Activated CD4-positive, alpha-beta memory T cell treated with anti-CD3 and anti-CD28 coated beads for 36 hours (primary cell): ENCODE measurements around the gene KCP. TPM values are rescaled to one million over a fixed set of nuclear protein-coding genes. Genes with fewer than 3 reads are reported as not detected.

Experiments
- CTCF ChIA-PET: fragments of 350-600 bp; sonication (Branson Sonifier 250); formaldehyde crosslinking; loops from one replicate; lab custom pipeline; 2021; ENCODE audit warnings: antibody characterized with exemption, inconsistent platforms; lab: Charles Lee
- POLR2A ChIA-PET: fragments of 350-600 bp; sonication (Branson Sonifier 250); formaldehyde crosslinking; loops from one replicate; lab custom pipeline; 2021; ENCODE audit warnings: antibody characterized with exemption; lab: Charles Lee
- DNase-seq: peaks from one replicate; pipeline ENCODE4 v3.0.0-alpha.2; 2020
- H3K27ac Mint-ChIP-seq: one replicate; pipeline ENCODE4 v1.8.0; 2021; ENCODE audit warnings: mixed read lengths
- H3K27me3 Mint-ChIP-seq: one replicate; pipeline ENCODE4 v1.8.0; 2021; ENCODE audit warnings: mixed read lengths
- H3K36me3 Mint-ChIP-seq: one replicate; pipeline ENCODE4 v1.8.0; 2021; ENCODE audit warnings: mixed read lengths
- H3K4me1 Mint-ChIP-seq: one replicate; pipeline ENCODE4 v1.8.0; 2021; ENCODE audit warnings: low read depth, mixed read lengths
- H3K4me3 Mint-ChIP-seq: one replicate; pipeline ENCODE4 v1.8.0; 2021; ENCODE audit warnings: mild to moderate bottlenecking, mixed read lengths
- H3K9me3 Mint-ChIP-seq: one replicate; pipeline ENCODE4 v1.8.0; 2021; ENCODE audit warnings: mixed read lengths
- intact Hi-C: fragments of 100-400 bp; cut with micrococcal nuclease; formaldehyde crosslinking; loops from one replicate; pipeline ENCODE4 v1.15.1; 2023
- total RNA-seq, 2 experiments: library from RNA; stranded (reverse); gene quantifications; one replicate each; pipeline ENCODE4 v1.2.3, GENCODE V29; 2021

Gene KCP
- under 1 TPM; 0.05 to 0.12 TPM for total RNA-seq

DNA sequence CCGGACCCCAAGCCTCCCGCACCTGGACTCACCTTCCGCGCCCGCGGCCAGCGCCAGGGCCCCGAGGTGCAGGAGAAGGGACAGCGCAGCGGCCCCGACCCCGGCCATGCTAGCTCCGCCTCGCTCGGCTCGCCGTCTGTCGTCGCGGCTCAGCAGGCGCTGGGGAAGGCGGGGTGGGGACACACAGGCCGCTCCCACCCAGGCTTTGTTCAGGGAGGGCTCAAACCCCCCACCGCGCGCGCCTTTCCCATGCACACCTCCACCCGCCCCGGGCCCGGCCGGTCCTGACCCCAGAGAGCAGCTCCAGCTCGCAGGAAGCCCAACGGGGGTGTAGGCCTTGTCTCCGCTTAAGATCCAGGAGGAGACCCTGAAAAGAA is at the start of gene KCP:
Gene KCP (minus strand): TSS at position 141 of the 377 bp plus-strand sequence. CDS start 33 bp downstream, at position 108.
- Mint-ChIP-seq H3K36me3 (no peaks in the 10 kb centered on the region), H3K4me3 (no peak within 1 kb of the TSS), H3K27ac (no peak within 1 kb of the TSS), H3K4me1 (peaks cover 7% of the 10 kb centered on the region), H3K27me3 (peaks cover 49% of the 10 kb centered on the region), H3K9me3 (no peaks in the 10 kb centered on the region)
- ChIA-PET CTCF (interaction anchor here (5.7 kb wide), 1 partner anchor 181 kb away, joined by 28 read pairs; no protein-coding TSS in a partner anchor), POLR2A (no interaction called here)
- intact Hi-C loops: loop anchor here (10.0 kb wide), 1 partner anchor 54 kb away; no protein-coding TSS in a partner anchor
- DNase-seq: no peak

DNA sequence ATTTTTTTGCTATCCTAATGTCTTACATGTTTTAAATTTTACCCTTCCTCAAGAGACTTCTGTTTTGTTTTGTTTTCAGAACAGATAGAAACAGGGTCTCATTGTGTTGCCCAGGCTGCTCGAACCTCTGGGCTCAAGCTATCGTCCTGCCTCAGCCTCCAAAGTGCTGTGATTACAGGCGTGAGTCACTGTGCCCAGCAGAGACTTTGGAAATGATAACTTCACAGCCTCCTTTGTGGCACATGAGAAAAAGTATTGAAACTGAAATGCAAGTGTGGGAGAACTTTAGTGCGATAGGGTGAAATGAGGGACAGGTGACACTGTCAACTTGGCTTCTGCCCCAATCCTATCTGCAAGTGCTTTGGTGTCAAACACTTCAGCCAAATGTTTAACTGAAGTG is 48.8 kb upstream of the KCP start:
- peak; percentile 55 for DNase-seq
- H3K9me3 Mint-ChIP-seq: no peaks in the 10 kb centered on the region
- POLR2A ChIA-PET: interaction anchor here (1.3 kb wide), 1 partner anchor 19 kb away, joined by 3 read pairs; no protein-coding TSS in a partner anchor
- no peak overlapping the region for H3K4me3 Mint-ChIP-seq
- peak overlapping the region; percentile 19 for H3K27ac Mint-ChIP-seq
- H3K4me1 Mint-ChIP-seq: peaks cover 39% of the 10 kb centered on the region
- intact Hi-C loops: no loop called here
- CTCF ChIA-PET: interaction anchor here (0.5 to 1.4 kb wide), 3 partner anchors 12 to 133 kb away, joined by 3 to 4 read pairs (median 4); no protein-coding TSS in a partner anchor
- H3K36me3 Mint-ChIP-seq: peaks cover 39% of the 10 kb centered on the region
- H3K27me3 Mint-ChIP-seq: no peaks in the 10 kb centered on the region

DNA sequence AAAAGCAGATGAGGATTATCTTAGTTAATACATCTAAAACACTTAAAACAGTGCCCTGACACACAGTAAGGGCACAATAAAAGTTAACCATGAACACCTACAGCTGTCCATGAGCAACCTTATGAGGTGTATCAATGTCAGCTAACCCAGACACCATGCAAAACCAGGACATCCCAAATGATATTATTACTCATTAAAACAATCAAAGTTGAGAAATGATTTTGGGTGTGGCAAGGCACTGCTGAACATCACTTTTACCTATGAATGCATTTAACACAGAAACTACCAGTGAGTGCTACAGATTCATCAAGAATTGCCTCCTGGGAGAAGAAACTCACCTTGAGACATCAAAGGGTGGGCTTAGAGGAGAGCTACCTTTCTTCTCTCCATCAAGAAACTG is 45.5 kb upstream of the KCP start:
- Mint-ChIP-seq H3K4me3 (no peak overlapping the region), H3K27ac (no peak overlapping the region), H3K27me3 (no peaks in the 10 kb centered on the region), H3K9me3 (no peaks in the 10 kb centered on the region), H3K4me1 (peaks cover 22% of the 10 kb centered on the region), H3K36me3 (peaks cover 44% of the 10 kb centered on the region)
- POLR2A ChIA-PET: no interaction called here
- CTCF ChIA-PET: interaction anchor here (2.5 kb wide), 1 partner anchor 9 kb away, joined by 7 read pairs; no protein-coding TSS in a partner anchor
- intact Hi-C loops: no loop called here
- no peak for DNase-seq

DNA sequence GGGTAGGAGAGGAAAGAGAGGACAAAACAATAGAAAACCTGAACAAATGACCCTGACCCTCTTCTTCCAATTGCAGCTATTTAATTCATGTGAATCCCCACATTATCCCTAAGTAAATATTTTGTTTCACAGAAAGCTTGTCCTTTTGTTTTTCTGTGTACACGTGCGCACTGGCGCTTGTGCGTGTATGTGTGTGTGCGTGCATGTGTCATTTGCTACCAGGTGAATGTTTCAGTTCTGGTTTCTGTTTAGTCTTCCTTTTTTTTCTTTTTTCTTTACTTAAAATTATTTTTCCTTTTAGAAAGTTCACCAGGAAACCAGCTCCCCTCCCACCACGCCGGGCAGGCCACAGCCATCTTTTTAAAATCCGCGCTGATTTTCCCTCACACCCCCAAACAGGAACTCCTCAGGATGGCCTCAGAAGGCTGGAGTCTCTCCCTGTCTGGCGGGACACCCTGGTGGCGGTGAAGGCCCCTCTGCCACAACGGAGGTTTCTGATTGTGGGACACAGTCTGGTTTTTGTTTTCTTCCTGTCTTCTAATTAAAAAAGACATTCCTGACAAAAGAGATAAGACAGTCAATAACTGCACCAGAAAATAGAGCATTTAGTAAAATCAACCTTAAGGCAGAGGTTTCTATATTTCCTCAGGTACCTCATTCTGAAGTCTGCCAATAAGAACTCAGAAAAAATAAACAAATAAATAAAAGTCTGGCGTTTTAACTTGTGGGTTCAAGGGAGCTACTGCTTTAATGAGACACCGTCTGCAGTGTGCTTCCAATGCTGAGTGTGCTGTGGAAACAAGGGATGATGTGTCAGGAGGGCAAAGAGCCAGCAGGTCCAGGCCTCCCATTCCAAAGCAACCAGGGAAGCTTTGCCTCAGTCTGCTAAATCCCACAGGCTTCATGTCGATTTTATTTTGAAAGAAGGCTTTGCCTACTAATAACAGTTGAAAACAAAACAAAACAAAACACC is 44.6 kb upstream of the KCP start:
- Mint-ChIP-seq H3K27ac (peak overlapping the region; percentile 42), H3K27me3 (no peaks in the 10 kb centered on the region), H3K36me3 (peaks cover 44% of the 10 kb centered on the region), H3K4me1 (peaks cover 22% of the 10 kb centered on the region), H3K4me3 (no peak overlapping the region), H3K9me3 (no peaks in the 10 kb centered on the region)
- DNase-seq: no peak
- POLR2A ChIA-PET: no interaction called here
- CTCF ChIA-PET: interaction anchor here (0.6 to 2.5 kb wide), 3 partner anchors 8 to 106 kb away, joined by 3 to 7 read pairs (median 4); no protein-coding TSS in a partner anchor
- intact Hi-C loops: loop anchor here (1.0 kb wide), 1 partner anchor 7 kb away; no protein-coding TSS in a partner anchor

DNA sequence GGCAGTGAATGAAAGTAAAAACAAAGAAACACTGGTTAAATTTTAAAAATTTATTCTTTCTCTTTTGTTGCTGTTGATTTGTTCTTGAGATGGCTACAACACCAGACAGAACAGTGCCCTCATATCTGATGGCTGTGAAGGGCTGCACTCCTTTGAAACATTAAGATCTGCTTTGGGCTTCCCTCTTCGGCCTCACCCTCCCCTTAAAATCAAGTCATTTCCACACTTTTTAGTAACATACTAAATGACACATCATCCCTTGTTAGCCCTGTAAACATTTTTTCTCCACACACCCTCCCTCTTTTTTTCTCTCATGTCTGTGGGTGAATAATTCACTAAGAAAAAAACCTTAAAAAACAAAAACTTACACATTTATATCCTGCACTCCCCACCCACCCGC is 43.6 kb upstream of the KCP start:
- ChIA-PET POLR2A (interaction anchor here (0.6 kb wide), 1 partner anchor 1237 kb away, joined by 3 read pairs; no protein-coding TSS in a partner anchor), CTCF (interaction anchor here (0.6 to 1.1 kb wide), 3 partner anchors 8 to 138 kb away, joined by 3 to 4 read pairs (median 4); no protein-coding TSS in a partner anchor)
- Mint-ChIP-seq H3K36me3 (peaks cover 37% of the 10 kb centered on the region), H3K9me3 (no peaks in the 10 kb centered on the region), H3K4me3 (no peak overlapping the region), H3K27ac (peak overlapping the region; percentile 50), H3K27me3 (no peaks in the 10 kb centered on the region), H3K4me1 (peaks cover 14% of the 10 kb centered on the region)
- intact Hi-C loops: loop anchor here (1.0 kb wide), 1 partner anchor 8 kb away; no protein-coding TSS in a partner anchor
- DNase-seq: no peak

DNA sequence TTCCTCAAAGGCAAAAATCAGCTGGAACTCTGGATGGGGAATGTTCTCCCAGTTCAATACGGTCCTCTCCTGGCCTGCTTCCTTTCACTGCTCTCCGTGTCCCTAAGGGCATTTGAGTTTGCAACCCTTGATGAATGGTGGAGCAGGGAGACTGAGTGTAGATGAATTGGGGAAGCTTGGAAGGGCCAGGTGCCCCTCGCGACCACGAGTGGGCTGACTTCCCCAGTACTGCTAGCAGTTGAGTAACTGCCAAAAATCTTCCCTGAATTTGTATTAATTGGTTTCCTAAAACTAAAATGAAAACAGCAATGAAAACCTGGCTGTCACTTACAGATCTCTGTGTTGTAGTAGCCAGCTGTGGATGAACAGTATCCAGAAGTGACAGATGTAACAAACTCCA is 40.8 kb upstream of the KCP start:
- ChIA-PET POLR2A (interaction anchor here (0.9 to 1.5 kb wide), 2 partner anchors 11 to 18 kb away, joined by 3 to 5 read pairs; no protein-coding TSS in a partner anchor), CTCF (interaction anchor here (2.5 kb wide), 1 partner anchor 140 kb away, joined by 7 read pairs; no protein-coding TSS in a partner anchor)
- Mint-ChIP-seq H3K27ac (no peak overlapping the region), H3K36me3 (peaks cover 22% of the 10 kb centered on the region), H3K27me3 (no peaks in the 10 kb centered on the region), H3K4me1 (peaks cover 7% of the 10 kb centered on the region), H3K4me3 (no peak overlapping the region), H3K9me3 (no peaks in the 10 kb centered on the region)
- intact Hi-C loops: no loop called here
- no peak for DNase-seq

DNA sequence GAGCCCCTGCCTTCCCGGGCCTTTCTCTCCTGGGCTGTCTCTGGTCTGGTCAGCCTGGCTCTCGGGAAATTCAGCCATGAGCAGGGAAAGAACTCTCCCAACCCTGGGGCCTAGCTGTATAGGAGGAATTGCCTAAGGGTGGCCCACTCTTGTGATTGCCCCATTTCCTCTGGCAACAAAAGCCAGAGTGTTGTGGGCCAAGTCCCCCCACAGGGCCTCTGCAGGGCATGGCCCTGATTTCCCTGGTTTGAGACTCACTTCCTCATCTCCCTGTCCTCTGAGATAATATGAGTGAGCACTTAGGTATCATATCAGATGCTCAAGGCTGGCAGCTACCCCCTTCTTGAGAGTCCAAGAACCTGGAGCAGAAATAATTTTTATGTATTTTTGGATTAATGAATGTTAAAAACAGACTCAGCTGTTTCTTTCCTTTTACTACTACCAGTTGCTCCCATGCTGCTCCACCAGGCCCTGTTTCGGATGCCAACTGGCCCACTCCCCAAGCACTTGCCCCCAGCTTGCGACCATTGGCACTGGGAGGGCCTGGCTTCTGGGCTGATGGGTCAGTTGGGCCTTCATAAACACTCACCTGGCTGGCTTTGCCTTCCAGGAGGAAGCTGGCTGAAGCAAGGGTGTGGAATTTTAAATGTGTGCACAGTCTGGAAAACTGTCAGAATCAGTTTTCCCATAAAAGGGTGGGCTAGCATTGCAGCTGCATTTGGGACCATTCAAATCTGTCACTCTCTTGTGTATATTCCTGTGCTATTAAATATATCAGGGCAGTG is 38.7 kb upstream of the KCP start:
- ChIA-PET CTCF (interaction anchor here (0.6 to 2.5 kb wide), 3 partner anchors 46 to 458 kb away, joined by 3 to 7 read pairs (median 4); no protein-coding TSS in a partner anchor), POLR2A (interaction anchor here (1.9 kb wide), 1 partner anchor 9 kb away, joined by 7 read pairs; no protein-coding TSS in a partner anchor)
- Mint-ChIP-seq H3K4me1 (peaks cover 4% of the 10 kb centered on the region), H3K4me3 (no peak overlapping the region), H3K9me3 (no peaks in the 10 kb centered on the region), H3K36me3 (peaks cover 10% of the 10 kb centered on the region), H3K27ac (no peak overlapping the region), H3K27me3 (no peaks in the 10 kb centered on the region)
- intact Hi-C loops: no loop called here
- DNase-seq: no peak

DNA sequence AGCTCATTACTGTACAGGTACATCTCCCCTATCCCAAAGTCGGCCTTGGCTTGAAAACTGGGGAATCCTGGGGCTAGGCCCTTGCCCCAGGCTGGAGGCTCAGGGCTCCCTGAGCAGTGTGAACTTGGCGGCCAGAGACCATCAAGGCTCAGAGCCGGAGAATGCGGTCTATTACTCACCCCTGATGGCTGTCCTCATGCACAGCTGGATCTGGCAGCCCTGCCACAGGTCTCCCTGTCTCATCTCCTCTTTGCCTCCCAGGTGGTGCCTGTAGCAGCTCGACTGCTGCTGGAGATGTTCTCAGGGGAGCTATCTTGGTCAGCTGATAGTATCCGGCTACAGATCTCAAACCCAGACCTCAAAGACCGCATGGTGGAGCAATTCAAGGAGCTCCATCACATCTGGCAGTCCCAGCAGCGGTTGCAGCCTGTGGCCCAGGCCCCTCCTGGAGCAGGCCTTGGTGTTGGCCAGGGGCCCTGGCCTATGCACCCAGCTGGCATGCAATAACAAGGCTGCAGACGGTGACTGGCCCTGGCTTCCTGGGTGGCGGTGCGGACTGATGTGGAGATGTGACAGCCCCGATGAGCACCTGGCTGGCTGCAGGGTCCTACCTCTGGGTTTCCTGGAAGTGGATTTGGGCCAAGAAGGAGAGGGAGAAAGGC is 37.9 kb upstream of the KCP start:
- CTCF ChIA-PET: interaction anchor here (0.6 to 2.5 kb wide), 4 partner anchors 16 to 458 kb away, joined by 3 to 12 read pairs (median 6); no protein-coding TSS in a partner anchor
- no peak overlapping the region for H3K27ac Mint-ChIP-seq
- no peaks in the 10 kb centered on the region for H3K27me3 Mint-ChIP-seq
- no peak for DNase-seq
- peaks cover 8% of the 10 kb centered on the region for H3K36me3 Mint-ChIP-seq
- intact Hi-C loops: no loop called here
- no peaks in the 10 kb centered on the region for H3K4me1 Mint-ChIP-seq
- H3K9me3 Mint-ChIP-seq: no peaks in the 10 kb centered on the region
- POLR2A ChIA-PET: interaction anchor here (1.2 to 1.9 kb wide), 2 partner anchors 9 to 14 kb away, joined by 4 to 7 read pairs; no protein-coding TSS in a partner anchor
- H3K4me3 Mint-ChIP-seq: no peak overlapping the region

DNA sequence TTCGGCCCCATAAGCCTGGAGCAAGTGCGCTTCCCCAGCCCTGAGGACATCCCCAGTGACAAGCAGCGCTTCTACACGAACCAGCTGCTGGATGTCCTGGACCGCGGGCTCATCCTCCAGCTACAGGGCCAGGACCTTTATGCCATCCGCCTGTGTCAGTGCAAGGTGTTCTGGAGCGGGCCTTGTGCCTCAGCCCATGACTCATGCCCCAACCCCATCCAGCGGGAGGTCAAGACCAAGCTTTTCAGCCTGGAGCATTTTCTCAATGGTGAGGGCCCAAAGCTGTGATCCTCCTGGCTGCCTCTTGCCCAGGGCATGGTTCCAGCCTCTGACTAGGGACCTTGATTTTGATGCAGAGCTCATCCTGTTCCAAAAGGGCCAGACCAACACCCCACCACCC is 37.3 kb upstream of the KCP start:
- ChIA-PET CTCF (interaction anchor here (0.7 to 2.2 kb wide), 3 partner anchors 8 to 59 kb away, joined by 3 to 12 read pairs (median 7); no protein-coding TSS in a partner anchor), POLR2A (interaction anchor here (1.2 to 1.9 kb wide), 2 partner anchors 8 to 15 kb away, joined by 4 to 7 read pairs; no protein-coding TSS in a partner anchor)
- Mint-ChIP-seq H3K27me3 (no peaks in the 10 kb centered on the region), H3K36me3 (peaks cover 3% of the 10 kb centered on the region), H3K27ac (no peak overlapping the region), H3K9me3 (no peaks in the 10 kb centered on the region), H3K4me3 (no peak overlapping the region), H3K4me1 (no peaks in the 10 kb centered on the region)
- no peak for DNase-seq
- intact Hi-C loops: no loop called here

DNA sequence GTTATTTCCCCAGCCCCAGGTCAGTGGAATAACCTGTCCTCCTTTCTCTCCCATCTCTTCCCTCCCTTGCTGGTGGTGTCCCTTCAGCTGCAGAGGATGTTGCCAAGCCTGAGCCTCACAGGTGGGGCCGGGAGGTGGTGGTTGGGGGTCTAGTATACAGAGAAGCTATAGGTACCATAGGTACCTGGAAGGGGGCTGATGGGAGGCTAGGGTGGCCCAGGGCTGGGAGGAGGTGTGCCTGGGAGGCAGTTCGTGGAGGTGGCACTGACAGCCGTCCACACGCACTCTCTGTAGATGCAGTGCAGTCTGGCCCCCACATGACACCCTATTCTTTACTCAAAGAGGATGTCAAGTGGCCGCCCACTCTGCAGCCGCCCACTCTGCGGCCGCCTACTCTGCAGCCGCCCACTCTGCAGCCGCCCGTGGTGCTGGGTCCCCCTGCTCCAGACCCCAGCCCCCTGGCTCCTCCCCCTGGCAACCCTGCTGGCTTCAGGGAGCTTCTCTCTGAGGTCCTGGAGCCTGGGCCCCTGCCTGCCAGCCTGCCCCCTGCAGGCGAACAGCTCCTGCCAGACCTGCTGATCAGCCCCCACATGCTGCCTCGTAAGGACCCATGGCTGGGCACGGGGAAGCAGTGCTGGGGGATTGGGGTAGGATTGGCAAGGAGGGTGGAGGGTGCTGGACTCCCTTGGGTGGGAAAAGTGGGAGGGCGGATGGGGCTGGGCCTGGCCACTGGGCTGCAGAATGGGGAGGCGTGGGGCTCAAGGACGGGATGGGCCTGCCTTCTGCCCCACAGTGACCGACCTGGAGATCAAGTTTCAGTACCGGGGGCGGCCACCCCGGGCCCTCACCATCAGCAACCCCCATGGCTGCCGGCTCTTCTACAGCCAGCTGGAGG is 36.7 kb upstream of the KCP start:
- no peak overlapping the region for H3K4me3 Mint-ChIP-seq
- intact Hi-C loops: no loop called here
- no peaks in the 10 kb centered on the region for H3K4me1 Mint-ChIP-seq
- no peaks in the 10 kb centered on the region for H3K27me3 Mint-ChIP-seq
- H3K36me3 Mint-ChIP-seq: peaks cover 3% of the 10 kb centered on the region
- POLR2A ChIA-PET: interaction anchor here (1.2 to 1.9 kb wide), 2 partner anchors 7 to 15 kb away, joined by 4 to 7 read pairs; no protein-coding TSS in a partner anchor
- CTCF ChIA-PET: interaction anchor here (0.6 to 2.2 kb wide), 9 partner anchors 9 to 429 kb away, joined by 3 to 12 read pairs (median 3); partner anchors contain the start of gene IRF5
- H3K9me3 Mint-ChIP-seq: no peaks in the 10 kb centered on the region
- H3K27ac Mint-ChIP-seq: no peak overlapping the region
- no peak for DNase-seq
